ENCODE measurements around the gene PRR15. TPM values are rescaled to one million over a fixed set of nuclear protein-coding genes. Genes with fewer than 3 reads are reported as not detected.
A peak's percentile ranks its signal among the peaks of the same experiment; 100 is the strongest.

PRR15 gene
- total RNA-seq, 4 donors from 2014 or later: 23.1 to 242 (median 145) TPM

DNA sequence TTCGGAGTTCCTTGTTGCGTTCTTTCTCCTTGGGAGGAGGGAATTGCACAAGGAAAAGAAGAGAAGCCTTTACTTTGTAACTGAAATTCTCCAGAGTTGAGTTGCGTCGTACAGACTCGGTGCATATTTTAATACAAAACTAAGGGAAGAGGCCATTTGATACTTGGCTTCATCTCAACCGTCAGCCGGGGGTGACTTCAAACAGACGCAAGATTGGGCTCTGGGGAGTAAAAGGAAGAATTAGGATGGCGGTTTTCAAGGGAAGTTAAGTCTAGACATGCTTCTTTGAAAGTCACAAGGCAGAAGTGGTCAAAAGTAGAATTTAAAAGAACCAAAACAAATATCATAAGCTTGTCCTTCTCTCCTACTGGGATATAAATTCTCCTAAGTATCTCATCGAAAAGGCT is 1.6 kb downstream of the PRR15 start:
- Histone ChIP-seq H3K27ac (peak overlapping the region in 3 of 4 donors; percentile 82 to 94 (median 93)), H3K4me3 (peak overlapping the region; percentile 42 to 76 (median 60)), H3K9me3 (no peaks in the 10 kb centered on the region), H3K4me1 (peaks cover 0 to 17% (median 8%) of the 10 kb centered on the region in 4 donors), H3K36me3 (no peaks in the 10 kb centered on the region), H3K27me3 (no peaks in the 10 kb centered on the region)
- TF ChIP-seq, protein P1, sequence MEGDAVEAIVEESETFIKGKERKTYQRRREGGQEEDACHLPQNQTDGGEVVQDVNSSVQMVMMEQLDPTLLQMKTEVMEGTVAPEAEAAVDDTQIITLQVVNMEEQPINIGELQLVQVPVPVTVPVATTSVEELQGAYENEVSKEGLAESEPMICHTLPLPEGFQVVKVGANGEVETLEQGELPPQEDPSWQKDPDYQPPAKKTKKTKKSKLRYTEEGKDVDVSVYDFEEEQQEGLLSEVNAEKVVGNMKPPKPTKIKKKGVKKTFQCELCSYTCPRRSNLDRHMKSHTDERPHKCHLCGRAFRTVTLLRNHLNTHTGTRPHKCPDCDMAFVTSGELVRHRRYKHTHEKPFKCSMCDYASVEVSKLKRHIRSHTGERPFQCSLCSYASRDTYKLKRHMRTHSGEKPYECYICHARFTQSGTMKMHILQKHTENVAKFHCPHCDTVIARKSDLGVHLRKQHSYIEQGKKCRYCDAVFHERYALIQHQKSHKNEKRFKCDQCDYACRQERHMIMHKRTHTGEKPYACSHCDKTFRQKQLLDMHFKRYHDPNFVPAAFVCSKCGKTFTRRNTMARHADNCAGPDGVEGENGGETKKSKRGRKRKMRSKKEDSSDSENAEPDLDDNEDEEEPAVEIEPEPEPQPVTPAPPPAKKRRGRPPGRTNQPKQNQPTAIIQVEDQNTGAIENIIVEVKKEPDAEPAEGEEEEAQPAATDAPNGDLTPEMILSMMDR (IDR thresholded peaks at IDR 0.05): no peak
- TF ChIP-seq POLR2A (IDR thresholded peaks at IDR 0.05): no peak
- no peak for DNase-seq

DNA sequence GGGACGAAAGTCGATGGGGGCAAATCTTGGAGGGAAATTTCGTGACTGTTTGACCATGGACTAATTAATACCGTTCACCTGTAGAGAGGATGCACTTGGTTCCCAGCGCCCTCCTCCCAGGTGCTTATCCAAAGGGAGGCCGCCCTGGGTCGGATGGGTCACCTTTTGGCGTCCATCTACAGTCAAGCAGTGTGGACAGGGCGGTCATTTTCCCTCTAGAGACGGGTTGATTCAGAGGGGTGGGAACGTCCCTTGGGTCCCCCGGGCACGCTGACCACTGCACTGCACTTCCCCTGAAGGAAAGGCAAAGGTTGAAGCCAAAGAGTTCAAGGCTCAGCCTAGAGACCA is 2.0 kb downstream of the PRR15 start:
- Histone ChIP-seq H3K36me3 (no peaks in the 10 kb centered on the region), H3K4me3 (peak overlapping the region; percentile 31 to 76 (median 60)), H3K27ac (peak overlapping the region in 3 of 4 donors; percentile 82 to 94 (median 93)), H3K4me1 (peaks cover 0 to 17% (median 8%) of the 10 kb centered on the region in 4 donors), H3K27me3 (no peaks in the 10 kb centered on the region), H3K9me3 (no peaks in the 10 kb centered on the region)
- TF ChIP-seq, protein P1 (IDR thresholded peaks at IDR 0.05): no peak
- TF ChIP-seq POLR2A (IDR thresholded peaks at IDR 0.05): peak in 1 of 2 donors; percentile 18
- DNase-seq: no peak

DNA sequence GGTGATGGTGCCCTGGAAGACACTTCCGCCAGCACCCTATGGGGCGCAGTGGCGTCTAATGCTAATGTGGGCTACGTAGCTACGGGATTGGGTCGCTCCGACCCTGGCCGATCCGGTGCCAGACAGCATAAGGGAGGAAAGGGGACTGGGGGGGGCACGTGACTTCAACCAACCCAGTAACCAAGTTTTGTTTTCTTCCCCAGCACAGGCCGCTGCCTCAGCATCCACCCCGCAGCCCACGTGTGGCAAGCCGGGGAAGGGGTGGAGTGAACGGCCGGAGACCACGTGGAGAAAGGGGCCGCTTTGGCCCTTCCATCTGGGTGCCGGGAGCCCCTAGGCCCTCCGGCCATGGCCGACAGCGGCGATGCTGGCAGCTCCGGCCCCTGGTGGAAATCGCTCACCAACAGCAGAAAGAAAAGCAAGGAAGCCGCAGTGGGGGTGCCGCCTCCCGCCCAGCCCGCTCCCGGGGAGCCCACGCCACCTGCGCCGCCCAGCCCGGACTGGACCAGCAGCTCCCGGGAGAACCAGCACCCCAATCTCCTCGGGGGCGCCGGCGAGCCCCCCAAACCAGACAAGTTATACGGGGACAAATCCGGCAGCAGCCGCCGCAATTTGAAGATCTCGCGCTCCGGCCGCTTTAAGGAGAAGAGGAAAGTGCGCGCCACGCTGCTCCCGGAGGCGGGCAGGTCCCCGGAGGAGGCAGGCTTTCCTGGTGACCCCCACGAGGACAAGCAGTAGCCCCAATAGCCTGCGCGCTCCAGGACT is 2.5 kb downstream of the PRR15 start:
- H3K36me3 ChIP-seq: no peaks in the 10 kb centered on the region
- peak in 2 of 3 donors; percentile 55 to 69 for DNase-seq
- no peaks in the 10 kb centered on the region for H3K9me3 ChIP-seq
- peak overlapping the region in 3 of 4 donors; percentile 82 to 94 (median 93) for H3K27ac ChIP-seq
- no peak for TF ChIP-seq POLR2A (IDR thresholded peaks at IDR 0.05)
- TF ChIP-seq, protein P1 (IDR thresholded peaks at IDR 0.05): peak in 2 of 6 experiments; percentile 17 to 21
- H3K4me3 ChIP-seq: peak overlapping the region; percentile 31 to 76 (median 60)
- H3K27me3 ChIP-seq: no peaks in the 10 kb centered on the region
- H3K4me1 ChIP-seq: peaks cover 0 to 17% (median 8%) of the 10 kb centered on the region in 4 donors

DNA sequence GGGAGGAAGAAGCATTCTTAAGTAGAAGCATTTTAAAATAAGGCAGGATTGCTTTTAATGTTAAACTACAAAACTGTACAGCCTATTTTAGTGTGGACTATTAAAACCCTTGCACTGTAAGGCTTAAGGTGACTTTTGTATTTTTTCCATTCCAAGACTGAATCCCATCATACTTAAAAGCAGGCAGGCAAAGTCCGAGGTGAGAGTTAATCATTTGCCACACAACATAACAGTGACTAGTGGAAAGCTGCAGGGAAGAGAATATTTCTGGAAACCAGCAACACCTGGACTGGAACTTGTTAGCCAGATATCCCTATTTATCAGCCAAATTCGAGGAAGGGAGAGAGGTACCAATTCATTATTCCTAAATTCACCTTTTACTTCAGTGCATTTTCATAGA is 3.5 kb downstream of the PRR15 start:
- no peaks in the 10 kb centered on the region for H3K27me3 ChIP-seq
- peaks cover 0 to 17% (median 8%) of the 10 kb centered on the region in 4 donors for H3K4me1 ChIP-seq
- H3K4me3 ChIP-seq: peak overlapping the region in 3 of 4 donors; percentile 53 to 76 (median 67)
- no peak for DNase-seq
- TF ChIP-seq, protein P1 (IDR thresholded peaks at IDR 0.05): no peak
- TF ChIP-seq POLR2A (IDR thresholded peaks at IDR 0.05): peak in 1 of 2 donors; percentile 31
- H3K9me3 ChIP-seq: no peaks in the 10 kb centered on the region
- H3K27ac ChIP-seq: peak overlapping the region in 2 of 4 donors; percentile 93 to 94
- H3K36me3 ChIP-seq: no peaks in the 10 kb centered on the region

DNA sequence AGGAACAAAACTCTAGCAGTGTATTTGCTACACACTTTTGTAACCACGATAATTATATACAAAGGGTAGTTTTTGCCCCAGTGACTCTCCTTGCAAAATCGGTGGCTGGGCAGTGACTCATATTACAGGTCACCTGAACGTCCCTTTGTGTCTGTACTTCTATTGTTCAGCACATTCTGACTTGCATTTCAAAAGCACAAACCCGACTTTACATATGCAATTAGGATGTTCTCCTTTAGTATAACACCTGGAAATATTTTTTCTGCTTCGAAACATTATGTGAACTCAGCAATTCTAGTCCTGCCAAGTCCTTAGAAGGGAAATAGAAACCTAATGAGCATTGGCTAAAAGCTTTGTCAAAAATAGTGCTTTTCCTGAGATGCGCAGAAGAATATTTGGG is 6.0 kb downstream of the PRR15 start:
- TF ChIP-seq POLR2A (IDR thresholded peaks at IDR 0.05): no peak
- TF ChIP-seq, protein P1 (IDR thresholded peaks at IDR 0.05): no peak
- DNase-seq: no peak
- no peak overlapping the region for H3K4me3 ChIP-seq
- no peaks in the 10 kb centered on the region for H3K9me3 ChIP-seq
- H3K27ac ChIP-seq: no peak overlapping the region
- H3K27me3 ChIP-seq: no peaks in the 10 kb centered on the region
- no peaks in the 10 kb centered on the region for H3K36me3 ChIP-seq
- H3K4me1 ChIP-seq: peaks cover 0 to 16% (median 2%) of the 10 kb centered on the region in 4 donors

All from Peyer's patch (tissue), 4 donors.